SKM-1 treated with dmso at 0.1 percent for 144 hours (cell line): ENCODE measurements around the gene ASXL1.
"Not testable (repeated sequence)": the region's sequence is repeated elsewhere in the genome, so short reads cannot be mapped to it uniquely, and the experiment has no call there.

Source experiments
- DNase-seq: peaks from one replicate; lab custom pipeline; 2025; ENCODE audit not compliant: unreplicated experiment; lab: John Stamatoyannopoulos, UW

Gene ASXL1

DNA sequence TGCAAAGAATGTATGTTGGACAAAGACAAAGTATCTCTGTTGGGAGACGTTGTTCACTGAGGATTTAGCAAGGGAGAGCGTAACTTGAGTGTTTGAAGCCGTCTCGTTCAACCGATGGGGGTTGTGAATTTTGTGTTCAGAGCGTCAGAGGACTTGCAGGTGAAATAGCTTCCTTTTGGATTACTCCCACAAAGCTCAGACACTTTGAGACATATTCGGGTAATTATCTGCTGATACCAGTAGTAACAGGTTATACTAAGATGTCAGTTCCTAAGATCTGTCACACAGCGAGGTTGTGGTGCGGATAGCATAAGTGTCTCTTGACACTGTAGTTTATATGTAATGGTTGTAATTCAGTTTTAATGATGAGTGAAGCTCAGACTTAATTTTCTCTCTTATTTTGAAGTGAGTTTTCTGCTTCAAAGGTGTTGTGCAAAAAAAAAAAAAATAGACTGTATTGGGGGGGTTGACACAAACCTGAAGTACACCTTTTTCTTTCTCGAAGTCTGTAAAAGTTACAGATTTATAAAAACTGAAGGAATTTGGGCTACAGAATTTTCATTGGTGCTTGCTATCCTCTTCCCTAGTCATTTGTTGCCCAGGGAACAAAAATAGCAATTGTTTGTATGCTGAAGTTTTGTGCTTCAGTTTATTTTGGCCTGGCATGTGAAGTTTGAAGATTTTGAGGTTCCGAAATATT lies 1.7 kb downstream of the ASXL1 start:
- DNase-seq, result no peak

GRCh38 chr20:32360333-32360634 lies 2.2 kb downstream of the ASXL1 start:
- no peak for DNase-seq

DNA sequence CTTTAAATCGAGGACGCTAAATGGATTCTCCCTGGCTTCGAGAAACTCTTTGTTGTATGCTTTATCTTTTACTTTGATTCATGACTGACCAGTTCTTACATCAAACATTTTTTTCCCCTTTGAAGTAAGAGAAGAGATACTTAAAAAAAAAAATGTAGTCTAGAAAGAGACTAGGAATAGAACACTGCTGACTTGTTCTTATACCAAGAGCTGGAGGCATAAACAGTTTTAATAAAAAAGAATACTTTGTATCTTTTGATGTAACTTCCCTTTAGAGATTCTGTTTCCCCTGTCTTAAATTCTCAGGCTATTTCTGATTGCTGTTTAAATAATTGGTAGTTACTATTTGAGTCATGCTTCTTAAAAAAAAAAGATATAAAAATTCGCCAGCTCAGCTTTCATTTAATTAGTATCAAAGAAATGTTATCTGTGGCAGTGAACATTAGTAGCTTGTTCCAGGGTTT lies 4.8 kb downstream of the ASXL1 start:
- DNase-seq, result no peak

GRCh38 chr20:32363492-32363891 lies 5.4 kb downstream of the ASXL1 start:
- DNase-seq, result no peak

DNA sequence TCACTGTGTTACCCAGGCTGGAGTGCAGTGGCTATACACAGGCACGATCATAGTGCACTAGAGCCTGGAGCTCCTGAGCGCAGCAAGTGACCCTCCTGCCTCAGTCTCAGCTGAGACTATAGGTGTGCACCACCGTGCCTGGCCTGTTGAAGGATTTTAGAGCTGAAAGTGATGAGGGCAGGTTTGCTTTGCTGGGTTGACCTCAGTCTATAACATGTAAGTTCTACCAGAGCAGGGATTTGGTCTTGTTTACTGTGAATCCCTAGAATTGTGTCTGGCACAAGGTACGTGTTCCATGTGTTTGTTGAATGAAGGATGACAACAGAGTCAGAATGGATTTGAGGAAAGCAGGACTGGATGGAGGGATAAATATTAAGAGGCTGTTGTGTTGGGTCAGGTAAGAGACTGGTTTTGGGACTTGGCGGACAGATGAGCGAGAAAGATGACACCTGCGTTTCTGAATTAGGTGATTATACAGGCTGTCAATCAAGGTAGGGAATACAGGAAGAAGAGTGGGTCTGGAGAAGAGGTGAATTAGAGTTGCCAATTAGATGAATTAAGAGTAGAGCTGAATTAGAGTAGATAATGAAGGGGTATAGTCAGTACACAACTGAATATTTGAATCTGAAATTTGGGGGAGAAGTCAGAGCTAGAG lies 6.5 kb downstream of the ASXL1 start:
- DNase-seq, result no peak

DNA sequence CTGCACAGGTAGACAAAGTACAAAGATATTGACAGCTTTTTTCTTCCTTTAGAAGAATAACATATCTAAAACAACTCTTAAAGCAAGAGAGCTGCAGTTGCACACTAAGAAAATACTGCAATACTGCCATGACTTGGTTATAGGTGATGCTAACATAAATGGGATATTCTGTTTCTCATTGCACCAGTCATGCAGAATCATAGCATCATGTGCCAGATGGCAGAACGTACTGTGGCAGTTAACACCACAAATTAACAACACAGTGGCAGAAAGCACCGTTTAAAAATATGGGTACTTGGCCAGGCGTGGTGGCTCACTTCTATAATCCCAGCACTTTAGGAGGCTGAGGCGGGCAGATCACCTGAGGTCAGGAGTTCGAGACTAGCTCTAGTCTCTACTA lies 7.4 kb downstream of the ASXL1 start:
- no peak for DNase-seq

DNA sequence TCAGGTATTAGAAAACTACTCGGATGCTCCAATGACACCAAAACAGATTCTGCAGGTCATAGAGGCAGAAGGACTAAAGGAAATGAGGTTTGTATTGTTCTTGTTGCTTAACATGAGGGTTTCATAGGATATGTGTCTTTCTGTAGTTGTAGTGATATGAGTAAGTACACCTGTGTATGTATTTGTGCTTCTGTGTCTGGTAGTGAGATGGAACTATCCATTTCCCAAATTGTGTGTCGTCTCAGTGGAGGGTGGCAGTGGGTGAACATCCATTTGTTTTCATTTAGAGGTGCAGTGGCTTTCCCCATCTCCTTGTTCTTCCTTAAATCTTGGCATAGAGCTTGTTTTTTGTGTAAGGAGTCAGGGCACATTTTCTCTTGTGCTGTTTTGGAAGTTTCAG lies 8.2 kb downstream of the ASXL1 start:
- no peak for DNase-seq

DNA sequence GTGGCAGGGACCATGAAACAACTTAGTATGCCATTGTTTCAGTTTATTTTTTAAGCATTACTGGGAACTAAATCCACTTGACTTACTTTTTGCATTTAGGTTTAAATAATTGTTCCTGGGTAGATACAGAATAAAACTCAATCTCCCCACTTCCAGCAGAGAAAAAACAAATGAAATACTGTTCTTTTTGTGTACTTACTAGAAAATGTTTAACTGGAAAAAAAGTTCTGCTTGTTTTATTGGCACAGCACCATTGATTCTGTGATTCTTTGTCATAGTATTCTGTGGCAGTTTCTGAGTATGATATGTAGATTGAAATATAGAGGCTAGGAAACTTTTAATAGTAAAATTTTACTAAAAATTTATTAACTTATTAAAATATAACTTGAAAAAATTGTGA lies 10.2 kb downstream of the ASXL1 start:
- DNase-seq, result no peak

GRCh38 chr20:32368925-32369324 lies 10.8 kb downstream of the ASXL1 start:
- no peak for DNase-seq

- no peak for DNase-seq
These were observed 12.8 kb downstream of the ASXL1 start for GRCh38 chr20:32370897-32371296.

DNA sequence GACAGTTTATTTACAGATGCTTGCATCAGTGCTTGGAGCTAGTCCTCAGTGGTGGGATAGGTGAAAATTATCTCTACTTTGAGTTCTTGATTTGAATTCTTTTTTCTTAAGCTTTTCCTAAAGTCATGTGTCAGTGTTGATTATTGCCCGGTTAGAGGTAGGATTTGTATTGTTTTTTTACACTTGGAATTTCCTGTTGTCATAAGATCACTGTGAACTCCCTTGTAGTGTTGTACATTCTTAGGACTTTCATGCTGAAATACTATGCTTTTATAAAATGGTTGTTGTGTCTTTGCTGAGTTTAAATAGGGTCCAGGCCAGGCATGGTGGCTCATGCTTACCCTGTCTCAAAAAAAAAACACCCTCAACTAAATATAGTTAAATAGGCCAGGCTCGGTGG lies 20.3 kb downstream of the ASXL1 start:
- DNase-seq, result no peak

GRCh38 chr20:32380037-32380436 lies 21.9 kb downstream of the ASXL1 start:
- DNase-seq, result not testable (repeated sequence)

GRCh38 chr20:32380745-32381144 lies 22.6 kb downstream of the ASXL1 start:
- no peak for DNase-seq

DNA sequence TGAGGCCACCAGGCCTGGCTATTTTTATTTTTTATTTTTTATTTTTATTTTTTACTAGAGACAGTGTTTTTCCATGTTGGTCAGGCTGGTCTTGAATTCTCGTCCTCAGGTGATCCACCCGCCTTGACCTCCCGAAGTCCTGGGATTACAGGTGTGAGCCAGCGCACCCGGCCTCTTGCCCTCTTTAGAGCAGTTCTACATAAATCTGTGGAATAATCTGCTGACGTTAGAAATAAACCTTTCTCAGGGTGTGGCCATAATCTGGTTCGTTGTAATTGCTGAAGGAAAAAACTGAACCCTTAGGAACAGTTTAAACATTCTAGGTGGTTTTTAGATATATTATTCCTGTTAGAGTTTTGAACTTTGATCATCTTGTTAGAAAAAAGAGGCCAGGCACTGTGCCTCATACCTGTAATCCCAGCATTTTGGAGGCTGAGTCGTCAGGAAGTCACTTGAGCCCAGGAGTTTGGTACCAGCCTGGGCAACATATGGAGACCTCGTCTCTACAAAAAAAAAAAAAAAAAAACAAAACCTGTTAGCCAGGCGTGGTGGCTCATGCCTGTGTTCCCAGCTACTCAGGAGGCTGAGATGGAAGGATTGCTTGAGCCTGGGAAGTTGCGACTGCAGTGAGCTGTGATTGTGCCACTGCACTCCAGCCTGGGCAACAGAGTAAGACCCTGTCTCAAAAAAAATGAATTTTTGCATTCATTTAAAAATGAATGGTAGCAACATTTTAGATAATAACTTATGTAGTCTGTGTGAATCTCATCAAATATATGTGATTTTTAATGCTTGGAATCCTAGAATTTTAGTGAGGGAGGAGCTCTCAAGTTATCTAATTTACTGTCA lies 24.2 kb downstream of the ASXL1 start:
- DNase-seq, result no peak

DNA sequence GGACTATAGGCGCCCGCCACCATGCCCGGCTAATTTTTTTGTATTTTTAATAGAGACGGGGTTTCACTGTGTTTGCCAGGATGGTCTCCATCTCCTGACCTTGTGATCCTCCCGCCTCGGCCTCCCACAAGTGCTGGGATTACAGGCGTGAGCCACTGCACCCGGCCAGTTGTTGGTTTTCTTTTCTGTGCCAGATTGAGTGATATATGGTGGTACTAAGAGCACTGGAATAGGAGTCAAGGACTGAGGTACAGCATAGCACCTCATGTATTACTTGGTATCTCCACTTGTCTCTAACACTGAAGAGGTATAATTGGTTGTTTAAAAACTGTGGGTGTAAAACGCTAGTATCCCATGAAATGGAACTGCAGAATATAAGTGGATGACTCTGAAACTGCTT lies 25.3 kb downstream of the ASXL1 start:
- not testable (repeated sequence) for DNase-seq

DNA sequence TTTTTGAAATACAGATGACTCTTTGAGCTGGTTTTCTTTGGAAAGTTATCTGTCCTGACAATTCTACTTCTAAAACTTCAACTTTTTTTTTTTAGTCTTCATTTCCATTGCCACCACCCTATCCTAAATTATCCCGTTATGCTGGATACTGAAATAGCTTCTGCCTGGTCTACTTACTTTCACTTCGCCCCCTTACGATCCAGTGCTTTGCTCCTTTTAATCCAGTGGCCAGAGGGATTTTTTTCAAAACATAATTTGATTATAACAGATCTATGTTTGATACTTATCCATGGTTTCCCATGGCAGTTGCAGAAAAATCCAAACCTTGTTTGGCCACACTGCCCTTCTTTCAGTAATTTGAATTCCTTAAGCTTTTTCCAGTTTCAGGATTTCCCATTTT lies 27.4 kb downstream of the ASXL1 start:
- no peak for DNase-seq

DNA sequence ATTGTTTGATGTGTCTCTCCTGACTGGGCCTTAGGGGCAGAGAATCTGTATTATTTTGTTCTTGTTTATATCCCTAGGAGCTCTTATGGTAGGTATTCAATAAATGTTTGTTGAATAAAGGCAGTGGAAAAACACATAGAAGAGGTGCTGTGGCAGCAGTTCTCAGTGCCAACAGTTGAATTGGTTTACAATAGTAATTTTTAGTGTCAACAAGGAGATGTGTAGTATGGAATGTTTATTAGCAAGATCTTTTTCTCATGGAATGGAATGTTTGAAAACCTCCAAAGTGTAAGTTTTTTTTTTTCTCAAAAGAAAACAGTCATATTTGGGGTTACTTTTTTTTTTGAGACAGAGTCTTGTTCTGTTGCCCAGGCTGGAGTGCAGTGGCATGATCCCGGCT lies 28.0 kb downstream of the ASXL1 start:
- no peak for DNase-seq

DNA sequence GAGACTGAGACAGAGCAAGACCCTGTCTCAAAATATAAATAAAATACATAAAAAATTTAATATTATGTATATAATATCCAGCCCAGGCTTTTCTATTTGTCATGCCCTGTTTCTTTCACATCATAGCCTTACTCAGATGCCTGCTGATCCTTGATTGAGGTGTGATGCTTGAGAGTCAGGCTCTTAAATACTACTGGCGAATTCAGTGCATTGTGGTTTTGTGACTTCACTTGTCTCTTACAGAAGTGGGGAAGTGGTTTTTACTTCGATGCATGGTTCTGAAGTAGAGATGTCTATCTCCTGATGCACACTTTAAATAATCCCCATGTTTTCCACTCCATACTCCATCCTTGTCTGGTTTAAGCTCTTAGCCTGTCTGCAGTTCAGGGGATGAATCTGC lies 29.1 kb downstream of the ASXL1 start:
- peak; percentile 49 for DNase-seq

- DNase-seq, result no peak
These were observed 32.9 kb downstream of the ASXL1 start for GRCh38 chr20:32391003-32391402.

DNA sequence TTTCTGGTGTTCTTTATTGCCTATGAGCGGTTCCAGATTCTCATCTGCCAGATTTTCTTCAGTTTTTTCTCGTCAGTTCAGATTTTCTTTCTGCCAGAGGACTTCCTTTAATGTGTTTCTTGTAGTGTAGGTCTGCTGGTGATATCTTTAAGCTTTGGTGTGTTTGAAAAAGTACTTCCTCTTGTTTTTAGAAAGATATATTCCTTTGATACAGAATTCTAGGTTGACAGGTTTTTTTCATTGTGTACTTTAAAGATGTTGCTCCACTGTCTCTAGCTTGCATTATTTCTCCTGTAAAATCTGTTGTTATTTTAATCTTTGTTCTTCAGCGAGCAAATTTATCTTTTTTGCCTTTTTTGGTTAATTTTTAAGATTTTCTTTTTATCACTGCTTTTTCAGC lies 36.9 kb downstream of the ASXL1 start:
- DNase-seq, result no peak

GRCh38 chr20:32396646-32397160 lies 38.6 kb downstream of the ASXL1 start:
- DNase-seq, result no peak

- DNase-seq, result no peak
These were observed 39.5 kb downstream of the ASXL1 start for GRCh38 chr20:32397567-32398084.
